Measurements from ENCODE around the gene CSN1S1.
A peak's percentile ranks its signal among the peaks of the same experiment; 100 is the strongest.
"Not testable (repeated sequence)": the region's sequence is repeated elsewhere in the genome, so short reads cannot be mapped to it uniquely, and the experiment has no call there.

The CSN1S1 gene

GRCh38 chr4:69910016-69910782, 20.7 kb upstream of the CSN1S1 start:
- DNase-seq (ENCODE audit: insufficient read length, low spot score) (no peak), FAIRE-seq (no peak)
- no peak for TF ChIP-seq TAF1 (IDR thresholded peaks at IDR 0.05; ENCODE audit: low read depth, low read length)
- no peak for TF ChIP-seq POLR2AphosphoS5 (IDR thresholded peaks at IDR 0.05; ENCODE audit: low read depth, low read length)
- no peak for TF ChIP-seq POU2F2 (IDR thresholded peaks at IDR 0.05; ENCODE audit: low read depth, low read length)
- TF ChIP-seq POLR2A (IDR thresholded peaks at IDR 0.05; ENCODE audit: low read depth, low read length), result no peak
- peak; percentile 41; the same call in 1 of the 2 replicates for TF ChIP-seq SPI1 (IDR thresholded peaks at IDR 0.05; ENCODE audit: low read depth, low read length)
- TF ChIP-seq PAX5 (IDR thresholded peaks at IDR 0.05; ENCODE audit: insufficient read depth, low read length, severe bottlenecking), result no peak

GRCh38 chr4:69920874-69921273, 10.0 kb upstream of the CSN1S1 start:
- no peak for DNase-seq (ENCODE audit: insufficient read length, low spot score)
- no peak for FAIRE-seq
- TF ChIP-seq SPI1 (IDR thresholded peaks at IDR 0.05; ENCODE audit: low read depth, low read length) (no peak), TAF1 (IDR thresholded peaks at IDR 0.05; ENCODE audit: low read depth, low read length) (no peak), POLR2AphosphoS5 (IDR thresholded peaks at IDR 0.05; ENCODE audit: low read depth, low read length) (no peak), PAX5 (IDR thresholded peaks at IDR 0.05; ENCODE audit: insufficient read depth, low read length, severe bottlenecking) (no peak), POU2F2 (IDR thresholded peaks at IDR 0.05; ENCODE audit: low read depth, low read length) (no peak), POLR2A (IDR thresholded peaks at IDR 0.05; ENCODE audit: low read depth, low read length) (no peak)

GRCh38 chr4:69923782-69924410, 7.0 kb upstream of the CSN1S1 start:
- not testable (repeated sequence) for FAIRE-seq; DNase-seq (ENCODE audit: insufficient read length, low spot score)

- TF ChIP-seq POLR2A (IDR thresholded peaks at IDR 0.05; ENCODE audit: low read depth, low read length), result no peak
- TF ChIP-seq POLR2AphosphoS5 (IDR thresholded peaks at IDR 0.05; ENCODE audit: low read depth, low read length), result no peak
- FAIRE-seq, result no peak
- no peak for DNase-seq (ENCODE audit: insufficient read length, low spot score)
These were observed 3.3 kb downstream of the CSN1S1 start for GRCh38 chr4:69934150-69934549.

GRCh38 chr4:69936566-69936965, 5.7 kb downstream of the CSN1S1 start:
- TF ChIP-seq POLR2A (IDR thresholded peaks at IDR 0.05; ENCODE audit: low read depth, low read length), result no peak
- TF ChIP-seq POLR2AphosphoS5 (IDR thresholded peaks at IDR 0.05; ENCODE audit: low read depth, low read length), result no peak
- TF ChIP-seq SPI1 (IDR thresholded peaks at IDR 0.05; ENCODE audit: low read depth, low read length), result no peak
- no peak for TF ChIP-seq POU2F2 (IDR thresholded peaks at IDR 0.05; ENCODE audit: low read depth, low read length)
- no peak for TF ChIP-seq TAF1 (IDR thresholded peaks at IDR 0.05; ENCODE audit: low read depth, low read length)
- no peak for TF ChIP-seq PAX5 (IDR thresholded peaks at IDR 0.05; ENCODE audit: insufficient read depth, low read length, severe bottlenecking)
- DNase-seq (ENCODE audit: insufficient read length, low spot score), result no peak
- FAIRE-seq, result no peak

- FAIRE-seq (no peak), DNase-seq (ENCODE audit: insufficient read length, low spot score) (no peak)
- TF ChIP-seq PAX5 (IDR thresholded peaks at IDR 0.05; ENCODE audit: insufficient read depth, low read length, severe bottlenecking), result no peak
- TF ChIP-seq TAF1 (IDR thresholded peaks at IDR 0.05; ENCODE audit: low read depth, low read length), result no peak
- no peak for TF ChIP-seq POLR2A (IDR thresholded peaks at IDR 0.05; ENCODE audit: low read depth, low read length)
- TF ChIP-seq POU2F2 (IDR thresholded peaks at IDR 0.05; ENCODE audit: low read depth, low read length), result no peak
- TF ChIP-seq SPI1 (IDR thresholded peaks at IDR 0.05; ENCODE audit: low read depth, low read length), result no peak
- no peak for TF ChIP-seq POLR2AphosphoS5 (IDR thresholded peaks at IDR 0.05; ENCODE audit: low read depth, low read length)
These were observed 20.7 kb downstream of the CSN1S1 start for GRCh38 chr4:69951602-69952001.

GRCh38 chr4:69957209-69957608, 26.3 kb downstream of the CSN1S1 start:
- no peak for TF ChIP-seq SPI1 (IDR thresholded peaks at IDR 0.05; ENCODE audit: low read depth, low read length)
- no peak for TF ChIP-seq POLR2AphosphoS5 (IDR thresholded peaks at IDR 0.05; ENCODE audit: low read depth, low read length)
- no peak for TF ChIP-seq TAF1 (IDR thresholded peaks at IDR 0.05; ENCODE audit: low read depth, low read length)
- TF ChIP-seq POU2F2 (IDR thresholded peaks at IDR 0.05; ENCODE audit: low read depth, low read length), result no peak
- TF ChIP-seq PAX5 (IDR thresholded peaks at IDR 0.05; ENCODE audit: insufficient read depth, low read length, severe bottlenecking), result no peak
- TF ChIP-seq POLR2A (IDR thresholded peaks at IDR 0.05; ENCODE audit: low read depth, low read length), result no peak
- DNase-seq (ENCODE audit: insufficient read length, low spot score) (no peak), FAIRE-seq (no peak)

- DNase-seq (ENCODE audit: insufficient read length, low spot score) (no peak), FAIRE-seq (no peak)
- no peak for TF ChIP-seq SPI1 (IDR thresholded peaks at IDR 0.05; ENCODE audit: low read depth, low read length)
- no peak for TF ChIP-seq PAX5 (IDR thresholded peaks at IDR 0.05; ENCODE audit: insufficient read depth, low read length, severe bottlenecking)
- no peak for TF ChIP-seq POLR2AphosphoS5 (IDR thresholded peaks at IDR 0.05; ENCODE audit: low read depth, low read length)
- no peak for TF ChIP-seq POLR2A (IDR thresholded peaks at IDR 0.05; ENCODE audit: low read depth, low read length)
- TF ChIP-seq POU2F2 (IDR thresholded peaks at IDR 0.05; ENCODE audit: low read depth, low read length), result no peak
- TF ChIP-seq TAF1 (IDR thresholded peaks at IDR 0.05; ENCODE audit: low read depth, low read length), result no peak
These were observed 34.8 kb downstream of the CSN1S1 start, which contains the start of gene CSN2 for GRCh38 chr4:69965628-69966027. CSN2 (minus strand) TSS chr4:69965728; CDS start chr4:69960995, 4,733 bp downstream.

GRCh38 chr4:69970071-69970470, 39.2 kb downstream of the CSN1S1 start:
- TF ChIP-seq POU2F2 (IDR thresholded peaks at IDR 0.05; ENCODE audit: low read depth, low read length), result no peak
- no peak for TF ChIP-seq POLR2A (IDR thresholded peaks at IDR 0.05; ENCODE audit: low read depth, low read length)
- TF ChIP-seq PAX5 (IDR thresholded peaks at IDR 0.05; ENCODE audit: insufficient read depth, low read length, severe bottlenecking), result no peak
- TF ChIP-seq TAF1 (IDR thresholded peaks at IDR 0.05; ENCODE audit: low read depth, low read length), result no peak
- TF ChIP-seq SPI1 (IDR thresholded peaks at IDR 0.05; ENCODE audit: low read depth, low read length), result no peak
- TF ChIP-seq POLR2AphosphoS5 (IDR thresholded peaks at IDR 0.05; ENCODE audit: low read depth, low read length), result no peak
- no peak for FAIRE-seq
- no peak for DNase-seq (ENCODE audit: insufficient read length, low spot score)

GRCh38 chr4:69974631-69975030, 43.8 kb downstream of the CSN1S1 start:
- TF ChIP-seq POLR2A (IDR thresholded peaks at IDR 0.05; ENCODE audit: low read depth, low read length) (no peak), POU2F2 (IDR thresholded peaks at IDR 0.05; ENCODE audit: low read depth, low read length) (no peak), PAX5 (IDR thresholded peaks at IDR 0.05; ENCODE audit: insufficient read depth, low read length, severe bottlenecking) (no peak), SPI1 (IDR thresholded peaks at IDR 0.05; ENCODE audit: low read depth, low read length) (no peak), POLR2AphosphoS5 (IDR thresholded peaks at IDR 0.05; ENCODE audit: low read depth, low read length) (no peak), TAF1 (IDR thresholded peaks at IDR 0.05; ENCODE audit: low read depth, low read length) (no peak)
- DNase-seq (ENCODE audit: insufficient read length, low spot score) (no peak), FAIRE-seq (no peak)

All from GM12891 (cell line).